Spinal cord (tissue), 10 donors: ENCODE data around the gene SIN3B. TPM values are rescaled to one million over a fixed set of nuclear protein-coding genes. Genes with fewer than 3 reads are reported as not detected.
A peak's percentile ranks its signal among the peaks of the same experiment; 100 is the strongest.
"Not testable (repeated sequence)": the region's sequence is repeated elsewhere in the genome, so short reads cannot be mapped to it uniquely, and the experiment has no call there.

ENCODE experiments used
- DNase-seq, 6 donors: peaks; one replicate each; pipeline versions ENCODE4 v3.0.0 to v3.0.0-alpha.2; 2013 to 2015; ENCODE audit warnings: low spot score in 6 of 6, low read depth in 4 of 6
- H3K27ac ChIP-seq: one replicate; pipeline ENCODE4 v1.5.1; 2013; ENCODE audit warnings: low read depth, low read length, control low read depth
- H3K27me3 ChIP-seq: one replicate; pipeline ENCODE4 v1.6.1; 2013; ENCODE audit warnings: low read length; ENCODE audit not compliant: control insufficient read depth, insufficient read depth
- H3K36me3 ChIP-seq: one replicate; pipeline ENCODE4 v1.6.1; 2013; ENCODE audit warnings: low read length; ENCODE audit not compliant: control insufficient read depth, insufficient read depth
- H3K4me1 ChIP-seq: one replicate; pipeline ENCODE4 v1.6.1; 2013; ENCODE audit warnings: low read length; ENCODE audit not compliant: control insufficient read depth, insufficient read depth
- H3K4me3 ChIP-seq: one replicate; pipeline ENCODE4 v1.5.1; 2013; ENCODE audit warnings: low read depth, low read length, control low read depth
- H3K9me3 ChIP-seq: one replicate; pipeline ENCODE4 v1.6.1; 2013; ENCODE audit warnings: low read length; ENCODE audit not compliant: control insufficient read depth, insufficient read depth
- WGBS: methylation state at CpG from one replicate; pipeline ENCODE4 v1.1.5; 2013; ENCODE audit warnings: missing lambda C conversion rate; ENCODE audit not compliant: insufficient coverage; 5-methylcytosine and 5-hydroxymethylcytosine counted together
- polyA plus RNA-seq, 2 donors: library from polyadenylated mRNA; unstranded; fragments of 120-200 nt; gene quantifications; one replicate each; pipeline ENCODE4 v1.2.1, GENCODE V29; 2013; ENCODE audit not compliant: insufficient read length in 2 of 2
- total RNA-seq, 2 donors: library from RNA; depleted of rRNA in 1 of 2; stranded (reverse); fragments of 120-200 nt in 1 of 2; fragments of >200 nt in 1 of 2; gene quantifications; one replicate each; pipeline versions ENCODE4 v1.2.3 to v1.2.4, GENCODE V29; 2013 to 2014
- donor health status: healthy.

SIN3B gene
- total and polyA plus RNA-seq, 4 donors, result 33.5 to 106 (median 62.1) TPM

- Histone ChIP-seq H3K9me3 (no peaks in the 10 kb centered on the region), H3K4me1 (no peaks in the 10 kb centered on the region), H3K4me3 (no peak overlapping the region), H3K27me3 (no peaks in the 10 kb centered on the region), H3K36me3 (peaks cover 1% of the 10 kb centered on the region), H3K27ac (no peak overlapping the region)
- no peak for DNase-seq
- 73% methylated on average over 13 of the region's 17 CpGs for WGBS
These were observed 34.4 kb upstream of the SIN3B start for GRCh38 chr19:16794456-16795441.

GRCh38 chr19:16795731-16796130 lies 33.5 kb upstream of the SIN3B start:
- Histone ChIP-seq H3K4me3 (no peak overlapping the region), H3K27me3 (no peaks in the 10 kb centered on the region), H3K9me3 (no peaks in the 10 kb centered on the region), H3K36me3 (peaks cover 3% of the 10 kb centered on the region), H3K27ac (no peak overlapping the region), H3K4me1 (no peaks in the 10 kb centered on the region)
- WGBS, result 58% methylated on average over 3 of the region's 3 CpGs
- no peak for DNase-seq

DNA sequence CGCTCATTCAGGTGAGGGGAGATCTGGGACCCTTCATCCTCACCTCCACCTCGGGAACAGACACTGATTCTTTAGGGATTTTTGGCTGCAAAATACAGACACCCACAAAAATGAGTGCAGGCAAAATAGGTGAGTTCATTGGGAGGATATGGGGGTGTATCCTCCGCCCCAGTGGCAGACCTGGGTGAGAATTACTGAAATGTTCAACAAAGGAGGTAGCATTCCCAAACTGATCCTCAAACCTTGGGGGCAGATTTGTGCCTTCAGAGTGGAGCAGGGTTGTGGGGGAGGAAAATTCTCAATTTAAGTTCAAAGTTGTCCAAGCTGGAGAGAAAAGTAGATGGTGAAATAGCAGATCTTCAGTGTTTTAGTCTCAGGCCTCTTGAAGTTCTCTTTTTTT lies 31.3 kb upstream of the SIN3B start:
- H3K27me3 ChIP-seq, result no peaks in the 10 kb centered on the region
- WGBS, result no CpG with 5 or more reads among the region's 3 CpGs
- H3K9me3 ChIP-seq, result no peaks in the 10 kb centered on the region
- H3K4me3 ChIP-seq, result no peak overlapping the region
- no peak overlapping the region for H3K27ac ChIP-seq
- no peak for DNase-seq
- peaks cover 3% of the 10 kb centered on the region for H3K36me3 ChIP-seq
- H3K4me1 ChIP-seq, result no peaks in the 10 kb centered on the region

GRCh38 chr19:16798326-16798725 lies 30.9 kb upstream of the SIN3B start:
- H3K9me3 ChIP-seq, H3K36me3 ChIP-seq, H3K27me3 ChIP-seq, H3K4me3 ChIP-seq, H3K4me1 ChIP-seq, DNase-seq, H3K27ac ChIP-seq: not testable (repeated sequence)
- WGBS, result 80% methylated on average over 5 of the region's 6 CpGs

GRCh38 chr19:16799740-16800139 lies 29.5 kb upstream of the SIN3B start:
- H3K9me3 ChIP-seq, result no peaks in the 10 kb centered on the region
- no peaks in the 10 kb centered on the region for H3K27me3 ChIP-seq
- no peak for DNase-seq
- H3K4me1 ChIP-seq, result no peaks in the 10 kb centered on the region
- no peak overlapping the region for H3K27ac ChIP-seq
- no peak overlapping the region for H3K4me3 ChIP-seq
- peaks cover 3% of the 10 kb centered on the region for H3K36me3 ChIP-seq
- 97% methylated on average over 16 of the region's 16 CpGs for WGBS

- H3K4me1 ChIP-seq, result no peaks in the 10 kb centered on the region
- WGBS, result 90% methylated on average over 7 of the region's 8 CpGs
- H3K9me3 ChIP-seq, result no peaks in the 10 kb centered on the region
- H3K36me3 ChIP-seq, result peaks cover 3% of the 10 kb centered on the region
- no peak overlapping the region for H3K27ac ChIP-seq
- H3K4me3 ChIP-seq, result no peak overlapping the region
- DNase-seq, result no peak
- no peaks in the 10 kb centered on the region for H3K27me3 ChIP-seq
These were observed 27.6 kb upstream of the SIN3B start for GRCh38 chr19:16801600-16802013.

- DNase-seq, result no peak
- no peaks in the 10 kb centered on the region for H3K9me3 ChIP-seq
- no peak overlapping the region for H3K4me3 ChIP-seq
- no peak overlapping the region for H3K27ac ChIP-seq
- no peaks in the 10 kb centered on the region for H3K4me1 ChIP-seq
- H3K27me3 ChIP-seq, result no peaks in the 10 kb centered on the region
- H3K36me3 ChIP-seq, result peaks cover 3% of the 10 kb centered on the region
- WGBS, result 90% methylated on average over 2 of the region's 4 CpGs
These were observed 25.0 kb upstream of the SIN3B start for GRCh38 chr19:16804176-16804575.

DNA sequence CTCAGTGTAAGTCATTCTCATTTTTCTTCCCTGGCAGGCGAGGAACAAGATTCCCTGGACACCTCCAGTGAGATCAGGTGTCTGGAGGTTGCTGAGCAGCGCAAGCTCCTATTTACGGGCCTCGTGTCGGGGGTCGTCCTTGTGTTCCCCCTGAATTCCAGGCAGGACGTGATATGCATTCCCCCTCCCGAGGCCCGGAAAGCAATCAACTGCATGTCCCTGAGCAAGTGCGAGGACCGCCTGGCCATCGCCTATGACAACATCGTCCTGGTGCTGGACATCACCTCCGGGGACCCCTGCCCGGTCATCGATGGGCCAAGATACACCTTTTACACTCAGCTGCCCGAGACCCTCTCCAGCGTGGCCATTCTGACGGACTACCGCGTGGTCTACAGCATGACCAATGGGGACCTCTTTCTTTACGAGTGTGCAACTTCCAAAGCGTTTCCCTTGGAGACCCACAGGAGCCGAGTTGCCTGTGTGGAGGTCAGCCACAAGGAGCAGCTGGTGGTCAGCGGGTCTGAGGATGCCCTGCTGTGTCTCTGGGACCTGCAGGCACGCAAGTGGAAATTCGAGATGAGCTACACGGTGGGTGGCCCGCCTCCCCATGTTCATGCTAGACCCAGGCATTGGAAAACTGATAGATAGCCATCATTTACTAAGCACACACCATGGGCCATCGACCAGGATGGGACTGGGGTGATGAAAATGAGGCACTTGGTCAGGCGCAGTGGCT lies 21.5 kb upstream of the SIN3B start:
- 77% methylated on average over 25 of the region's 31 CpGs for WGBS
- peaks cover 2% of the 10 kb centered on the region for H3K9me3 ChIP-seq
- H3K27ac ChIP-seq, result no peak overlapping the region

DNA sequence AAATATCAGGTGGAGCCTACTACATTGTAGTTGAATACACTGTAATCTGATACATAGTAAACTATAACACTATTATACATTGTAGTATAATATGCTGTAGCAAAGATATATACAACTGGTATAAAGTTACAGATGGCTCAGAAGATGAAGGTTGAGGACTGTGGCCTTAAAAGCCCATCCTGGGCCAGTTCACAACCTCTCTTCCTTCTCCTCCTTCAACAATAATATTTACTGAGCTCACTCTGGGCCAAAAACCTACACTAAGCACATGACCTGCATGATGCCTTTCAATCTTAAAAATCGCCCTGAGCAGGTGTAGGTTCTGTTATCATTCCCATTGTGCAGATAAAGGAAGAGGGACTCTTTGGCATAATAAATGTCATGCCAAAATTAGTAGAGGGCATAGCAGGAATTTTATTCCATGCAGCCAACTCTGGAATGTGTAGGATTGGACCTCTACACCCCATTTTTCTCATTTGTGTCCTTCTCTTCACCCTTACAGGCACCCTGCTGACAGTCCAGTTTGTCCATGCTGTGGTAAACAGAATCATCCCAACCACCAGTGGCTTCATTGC lies 14.6 kb upstream of the SIN3B start:
- no peak overlapping the region for H3K4me3 ChIP-seq
- no CpG with 5 or more reads among the region's 1 CpG for WGBS

More for the DNA sequence above, 21.5 kb upstream of the SIN3B start:
- Histone ChIP-seq H3K27me3 (no peaks in the 10 kb centered on the region), H3K4me1 (no peaks in the 10 kb centered on the region), H3K36me3 (no peaks in the 10 kb centered on the region), H3K4me3 (no peak overlapping the region)
- no peak for DNase-seq

More for the DNA sequence above, 14.6 kb upstream of the SIN3B start:
- Histone ChIP-seq H3K27ac (no peak overlapping the region), H3K36me3 (no peaks in the 10 kb centered on the region), H3K27me3 (no peaks in the 10 kb centered on the region), H3K4me1 (no peaks in the 10 kb centered on the region), H3K9me3 (peaks cover 16% of the 10 kb centered on the region)
- peak in 1 of 6 donors; percentile 6 for DNase-seq
